Hepatocyte (in vitro differentiated cells): ENCODE measurements around the gene NPHP3. TPM values are rescaled to one million over a fixed set of nuclear protein-coding genes. Genes with fewer than 3 reads are reported as not detected.

ENCODE experiments used
- DNase-seq: peaks from one replicate; pipeline ENCODE4 v3.0.0-alpha.2; 2016; ENCODE audit warnings: low spot score
- H2AFZ ChIP-seq: fragments of 200-600 bp; sonication (generic); 2 replicates; pipeline ENCODE4 v1.6.0; 2016; ENCODE audit warnings: antibody characterized with exemption, mild to moderate bottlenecking
- H3K27ac ChIP-seq: fragments of 200-600 bp; sonication (generic); 2 replicates; pipeline ENCODE4 v1.5.1; 2016; ENCODE audit warnings: mild to moderate bottlenecking
- H3K27me3 ChIP-seq: fragments of 200-600 bp; sonication (generic); 2 replicates; pipeline ENCODE4 v1.6.1; 2016
- H3K36me3 ChIP-seq: fragments of 200-600 bp; sonication (generic); replicated peaks from 2 replicates; pipeline ENCODE4 v1.5.1; 2016; ENCODE audit warnings: low read depth; ENCODE audit not compliant: insufficient read depth
- H3K4me1 ChIP-seq: fragments of 200-600 bp; sonication (generic); 2 replicates; pipeline ENCODE4 v1.5.1; 2016; ENCODE audit warnings: mild to moderate bottlenecking, moderate library complexity; ENCODE audit not compliant: insufficient read depth
- H3K4me2 ChIP-seq: fragments of 200-600 bp; sonication (generic); 2 replicates; pipeline ENCODE4 v1.6.0; 2016
- H3K4me3 ChIP-seq: fragments of 200-600 bp; sonication (generic); 2 replicates; pipeline ENCODE4 v1.5.1; 2016; ENCODE audit warnings: mild to moderate bottlenecking
- H3K79me2 ChIP-seq: fragments of 200-600 bp; sonication (generic); 2 replicates; pipeline ENCODE4 v1.6.0; 2017; ENCODE audit warnings: mild to moderate bottlenecking
- H3K9me2 ChIP-seq: fragments of 200-600 bp; sonication (generic); replicated peaks from 2 replicates; pipeline ENCODE4 v1.6.0; 2017; ENCODE audit warnings: mild to moderate bottlenecking; ENCODE audit not compliant: insufficient read depth
- H3K9me3 ChIP-seq: fragments of 200-600 bp; sonication (generic); 2 replicates; pipeline ENCODE4 v1.5.1; 2016; ENCODE audit warnings: low read depth, mild to moderate bottlenecking
- H4K20me1 ChIP-seq: fragments of 200-600 bp; sonication (generic); 2 replicates; pipeline ENCODE4 v1.6.0; 2016; ENCODE audit warnings: mild to moderate bottlenecking; ENCODE audit not compliant: insufficient read depth, poor library complexity, severe bottlenecking
- CTCF ChIP-seq: fragments of 200-600 bp; sonication (generic); IDR thresholded peaks from 2 replicates; pipeline ENCODE4 v1.5.1; 2016; ENCODE audit warnings: antibody characterized with exemption, mild to moderate bottlenecking; ENCODE audit not compliant: poor library complexity
- EZH2 ChIP-seq: fragments of 200-600 bp; sonication (generic); IDR thresholded peaks from 2 replicates; pipeline ENCODE4 v1.6.1; 2016; ENCODE audit warnings: antibody characterized with exemption, mild to moderate bottlenecking, borderline replicate concordance
- EZH2phosphoT487 ChIP-seq: fragments of 200-600 bp; sonication (generic); IDR thresholded peaks from one replicate; pipeline ENCODE4 v1.6.1; 2018; ENCODE audit warnings: antibody characterized with exemption, mild to moderate bottlenecking, low read depth, moderate library complexity; ENCODE audit not compliant: unreplicated experiment, severe bottlenecking
- WGBS: methylation state at CpG from one replicate; pipeline ENCODE4 v1.1.6; 2016; ENCODE audit warnings: low lambda C conversion rate; ENCODE audit errors: missing lambda C conversion rate; 5-methylcytosine and 5-hydroxymethylcytosine counted together
- polyA plus RNA-seq: library from polyadenylated mRNA; unstranded; fragments of >200 nt; fragmentation: Nextera tagmentation; extraction: Ambion mirVana; gene quantifications from 2 replicates; pipeline ENCODE4 v1.2.1, GENCODE V29; 2016
- total RNA-seq: library from RNA; depleted of rRNA; stranded (reverse); fragments of >200 nt; gene quantifications from 2 replicates; pipeline ENCODE4 v1.2.3, GENCODE V29; 2014

NPHP3 gene
- total and polyA plus RNA-seq, 2 experiments from 2014 or later: 12.0 to 22.5 TPM

GRCh38 chr3:132682201-132682600 lies 40.0 kb downstream of the NPHP3 start:
- no peak for TF ChIP-seq CTCF
- TF ChIP-seq EZH2: no peak
- no peak for TF ChIP-seq EZH2phosphoT487
- Histone ChIP-seq H3K9me2 (no peaks in the 10 kb centered on the region), H3K4me3 (no peak overlapping the region), H4K20me1 (no peaks in the 10 kb centered on the region), H3K4me1 (no peaks in the 10 kb centered on the region), H2AFZ (no peak overlapping the region), H3K27ac (no peak overlapping the region), H3K9me3 (no peaks in the 10 kb centered on the region), H3K4me2 (no peak overlapping the region), H3K79me2 (no peaks in the 10 kb centered on the region), H3K27me3 (no peaks in the 10 kb centered on the region), H3K36me3 (no peaks in the 10 kb centered on the region)
- DNase-seq: no peak

- no peak for DNase-seq
- Histone ChIP-seq H3K27me3 (no peaks in the 10 kb centered on the region), H3K36me3 (no peaks in the 10 kb centered on the region), H3K9me2 (no peaks in the 10 kb centered on the region), H3K4me2 (no peak overlapping the region), H3K79me2 (no peaks in the 10 kb centered on the region), H3K9me3 (no peaks in the 10 kb centered on the region), H3K4me3 (no peak overlapping the region), H3K4me1 (no peaks in the 10 kb centered on the region), H3K27ac (no peak overlapping the region), H4K20me1 (no peaks in the 10 kb centered on the region), H2AFZ (no peak overlapping the region)
- TF ChIP-seq CTCF: no peak
- no peak for TF ChIP-seq EZH2phosphoT487
- 97% methylated on average over 3 of the region's 3 CpGs for WGBS
Observed at GRCh38 chr3:132681421-132681820, 40.8 kb downstream of the NPHP3 start.

- TF ChIP-seq EZH2 (no peak), EZH2phosphoT487 (no peak), CTCF (no peak)
- Histone ChIP-seq H3K4me2 (no peak overlapping the region), H3K36me3 (no peaks in the 10 kb centered on the region), H3K9me2 (no peaks in the 10 kb centered on the region), H3K27ac (no peak overlapping the region), H2AFZ (no peak overlapping the region), H3K27me3 (no peaks in the 10 kb centered on the region), H3K4me3 (no peak overlapping the region), H3K4me1 (no peaks in the 10 kb centered on the region), H3K79me2 (no peaks in the 10 kb centered on the region), H4K20me1 (no peaks in the 10 kb centered on the region), H3K9me3 (no peaks in the 10 kb centered on the region)
- DNase-seq: no peak
- WGBS: 91% methylated on average over 5 of the region's 5 CpGs
Observed at GRCh38 chr3:132679911-132680310, 42.3 kb downstream of the NPHP3 start.

- Histone ChIP-seq H3K27me3 (no peaks in the 10 kb centered on the region), H3K9me2 (no peaks in the 10 kb centered on the region), H3K4me3 (no peak overlapping the region), H3K4me1 (no peaks in the 10 kb centered on the region), H3K79me2 (no peaks in the 10 kb centered on the region), H3K27ac (no peak overlapping the region), H3K36me3 (no peaks in the 10 kb centered on the region), H2AFZ (no peak overlapping the region), H3K4me2 (no peak overlapping the region), H3K9me3 (no peaks in the 10 kb centered on the region), H4K20me1 (no peaks in the 10 kb centered on the region)
- DNase-seq: no peak
- TF ChIP-seq CTCF: no peak
- no peak for TF ChIP-seq EZH2
- no peak for TF ChIP-seq EZH2phosphoT487
Observed at GRCh38 chr3:132675408-132675807, 46.8 kb downstream of the NPHP3 start.
